ENCODE results near the gene WRAP73. TPM values are rescaled to one million over a fixed set of nuclear protein-coding genes. Genes with fewer than 3 reads are reported as not detected.

The WRAP73 gene
- polyA plus RNA-seq, 2 of the 4 experiments (the other 2 are of a cell fraction): 15.4 to 16.1 TPM

GRCh38 chr1:3609016-3609768 lies 40.7 kb downstream of the WRAP73 start:
- CTCF ChIA-PET: interaction anchor here (1.2 to 2.4 kb wide), 3 partner anchors 9 to 119 kb away, joined by 3 to 9 read pairs (median 7); no protein-coding TSS in a partner anchor
- H3K27ac ChIP-seq: no peak overlapping the region
- no peak overlapping the region for H3K4me2 ChIP-seq
- WGBS (ENCODE audit: missing lambda C conversion rate): 87% methylated on average over 9 of the region's 22 CpGs
- H3K4me3 ChIP-seq: no peak overlapping the region
- TF ChIP-seq CHD2 (IDR thresholded peaks at IDR 0.05; ENCODE audit: low read length, partially characterized antibody): no peak
- no peak for TF ChIP-seq JUN (IDR thresholded peaks at IDR 0.05)
- no peak for TF ChIP-seq HEYL (CRISPR knock-in tag; IDR thresholded peaks at IDR 0.05)
- TF ChIP-seq HOXB13 (CRISPR knock-in tag; IDR thresholded peaks at IDR 0.05; ENCODE audit: low read depth): no peak
- no peak for TF ChIP-seq HDAC2 (IDR thresholded peaks at IDR 0.05)
- TF ChIP-seq CTCF (IDR thresholded peaks at IDR 0.05): no peak
- TF ChIP-seq RARB (CRISPR knock-in tag; IDR thresholded peaks at IDR 0.05): no peak
- no peak for TF ChIP-seq RFX5 (IDR thresholded peaks at IDR 0.05)
- no peak for TF ChIP-seq FOSL2 (IDR thresholded peaks at IDR 0.05)
- no peak for TF ChIP-seq FOSL2 (CRISPR knock-in tag; IDR thresholded peaks at IDR 0.05)
- TF ChIP-seq EHF (CRISPR knock-in tag; IDR thresholded peaks at IDR 0.05): no peak
- TF ChIP-seq JUNB (IDR thresholded peaks at IDR 0.05): no peak
- no peak for TF ChIP-seq RNF2 (IDR thresholded peaks at IDR 0.05; ENCODE audit: borderline replicate concordance, low read depth)
- no peak for TF ChIP-seq PHF8 (IDR thresholded peaks at IDR 0.05; ENCODE audit: borderline replicate concordance, low read depth)
- TF ChIP-seq BHLHE40 (IDR thresholded peaks at IDR 0.05; ENCODE audit: low read depth, low read length): no peak
- no peak for TF ChIP-seq NR3C1 (IDR thresholded peaks at IDR 0.05)
- no peak for TF ChIP-seq HMGXB4 (CRISPR knock-in tag; IDR thresholded peaks at IDR 0.05; ENCODE audit: borderline replicate concordance)
- TF ChIP-seq NFE2L2 (conservative IDR thresholded peaks at IDR 0.05; ENCODE audit: low read length): no peak
- TF ChIP-seq ZFP36 (IDR thresholded peaks at IDR 0.05; ENCODE audit: borderline replicate concordance, partially characterized antibody): no peak
- ATAC-seq: no peak
- no peak for FAIRE-seq
- H3K4me1 ChIP-seq: peaks cover 27% of the 10 kb centered on the region
- no peaks in the 10 kb centered on the region for H3K9me3 ChIP-seq
- POLR2A ChIA-PET: no interaction called here
- DNase-seq (ENCODE audit: low read depth in 1 of 2, low spot score in 1 of 2): no peak

- Histone ChIP-seq H3K4me2 (no peak overlapping the region), H3K4me3 (no peak overlapping the region), H3K9me3 (no peaks in the 10 kb centered on the region), H3K4me1 (peaks cover 17% of the 10 kb centered on the region), H3K27ac (no peak overlapping the region)
- no peak for FAIRE-seq
- WGBS (ENCODE audit: missing lambda C conversion rate): 82% methylated on average over 5 of the region's 7 CpGs
- TF ChIP-seq TP53 (CRISPR knock-in tag; IDR thresholded peaks at IDR 0.05) (no peak), KDM5A (IDR thresholded peaks at IDR 0.05) (no peak), FOSB (CRISPR knock-in tag; IDR thresholded peaks at IDR 0.05) (no peak), MAFK (IDR thresholded peaks at IDR 0.05; ENCODE audit: partially characterized antibody) (no peak), HEYL (CRISPR knock-in tag; IDR thresholded peaks at IDR 0.05) (no peak), HMGXB4 (CRISPR knock-in tag; IDR thresholded peaks at IDR 0.05; ENCODE audit: borderline replicate concordance) (no peak), GATA3 (IDR thresholded peaks at IDR 0.05; ENCODE audit: borderline replicate concordance) (no peak), CHD4 (IDR thresholded peaks at IDR 0.05; ENCODE audit: borderline replicate concordance) (no peak), NFE2L2 (conservative IDR thresholded peaks at IDR 0.05; ENCODE audit: low read length) (no peak), NR3C1 (IDR thresholded peaks at IDR 0.05) (no peak), POLR2AphosphoS2 (conservative IDR thresholded peaks at IDR 0.05; ENCODE audit: low read length) (no peak), EHMT2 (IDR thresholded peaks at IDR 0.05; ENCODE audit: low read depth) (no peak), SREBF2 (IDR thresholded peaks at IDR 0.05) (no peak), RCOR1 (IDR thresholded peaks at IDR 0.05; ENCODE audit: low read depth, low read length) (no peak), CBX2 (IDR thresholded peaks at IDR 0.05; ENCODE audit: borderline replicate concordance, low read depth) (no peak), RARB (CRISPR knock-in tag; IDR thresholded peaks at IDR 0.05) (no peak), E2F6 (IDR thresholded peaks at IDR 0.05; ENCODE audit: borderline replicate concordance, low read depth) (no peak), ZSCAN20 (CRISPR knock-in tag; IDR thresholded peaks at IDR 0.05) (no peak), HDAC2 (IDR thresholded peaks at IDR 0.05) (no peak)
- CTCF ChIA-PET: interaction anchor here (0.8 to 2.2 kb wide), 2 partner anchors 43 to 155 kb away, joined by 4 to 5 read pairs; no protein-coding TSS in a partner anchor
- no peak for ATAC-seq
- DNase-seq (ENCODE audit: low read depth in 1 of 2, low spot score in 1 of 2): no peak
- POLR2A ChIA-PET: no interaction called here
Observed at GRCh38 chr1:3608154-3608553, 41.7 kb downstream of the WRAP73 start.
